ENCODE results near the gene GAPDHS. TPM values are rescaled to one million over a fixed set of nuclear protein-coding genes. Genes with fewer than 3 reads are reported as not detected.

Gene GAPDHS
- total RNA-seq, 1 donor from 2014 or later, result not detected

GRCh38 chr19:35556846-35557538 lies 23.7 kb downstream of the GAPDHS start:
- Histone ChIP-seq H3K9ac (ENCODE audit: low read length) (no peak overlapping the region), H3K9me3 (ENCODE audit: insufficient read depth, low read depth, low read length) (no peaks in the 10 kb centered on the region), H3K4me1 (ENCODE audit: insufficient read depth, low read length) (peaks cover 2% of the 10 kb centered on the region), H3K4me2 (ENCODE audit: low read length) (peak overlapping the region; percentile 86), H3K79me2 (ENCODE audit: insufficient read depth, low read length) (no peaks in the 10 kb centered on the region), H3K27ac (ENCODE audit: low read depth, low read length) (no peak overlapping the region), H3K27me3 (ENCODE audit: insufficient read depth, low read length) (peaks cover 12% of the 10 kb centered on the region), H4K20me1 (ENCODE audit: insufficient read depth, low read length) (no peaks in the 10 kb centered on the region), H2AFZ (ENCODE audit: low read depth, low read length) (peak overlapping the region; percentile 63), H3K4me3 (ENCODE audit: insufficient read depth, low read depth, low read length) (no peak overlapping the region), H3K36me3 (ENCODE audit: insufficient read depth, low read length) (no peaks in the 10 kb centered on the region)
- H3K27ac Mint-ChIP-seq (ENCODE audit: unreplicated experiment), result no peak overlapping the region
- peaks cover 76% of the 10 kb centered on the region for H3K27me3 Mint-ChIP-seq (ENCODE audit: low read depth, unreplicated experiment)
- peak overlapping the region; percentile 10 for H3K4me3 Mint-ChIP-seq (ENCODE audit: unreplicated experiment)
- no peak for FAIRE-seq
- TF ChIP-seq, protein P1, sequence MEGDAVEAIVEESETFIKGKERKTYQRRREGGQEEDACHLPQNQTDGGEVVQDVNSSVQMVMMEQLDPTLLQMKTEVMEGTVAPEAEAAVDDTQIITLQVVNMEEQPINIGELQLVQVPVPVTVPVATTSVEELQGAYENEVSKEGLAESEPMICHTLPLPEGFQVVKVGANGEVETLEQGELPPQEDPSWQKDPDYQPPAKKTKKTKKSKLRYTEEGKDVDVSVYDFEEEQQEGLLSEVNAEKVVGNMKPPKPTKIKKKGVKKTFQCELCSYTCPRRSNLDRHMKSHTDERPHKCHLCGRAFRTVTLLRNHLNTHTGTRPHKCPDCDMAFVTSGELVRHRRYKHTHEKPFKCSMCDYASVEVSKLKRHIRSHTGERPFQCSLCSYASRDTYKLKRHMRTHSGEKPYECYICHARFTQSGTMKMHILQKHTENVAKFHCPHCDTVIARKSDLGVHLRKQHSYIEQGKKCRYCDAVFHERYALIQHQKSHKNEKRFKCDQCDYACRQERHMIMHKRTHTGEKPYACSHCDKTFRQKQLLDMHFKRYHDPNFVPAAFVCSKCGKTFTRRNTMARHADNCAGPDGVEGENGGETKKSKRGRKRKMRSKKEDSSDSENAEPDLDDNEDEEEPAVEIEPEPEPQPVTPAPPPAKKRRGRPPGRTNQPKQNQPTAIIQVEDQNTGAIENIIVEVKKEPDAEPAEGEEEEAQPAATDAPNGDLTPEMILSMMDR (IDR thresholded peaks at IDR 0.05; ENCODE audit: insufficient read depth, low read depth, low read length), result no peak
- no peak for TF ChIP-seq EZH2 (IDR thresholded peaks at IDR 0.05; ENCODE audit: insufficient read depth, low read length)
- no peaks in the 10 kb centered on the region for H3K9me3 Mint-ChIP-seq (ENCODE audit: unreplicated experiment)
- DNase-seq (ENCODE audit: low read depth), result no peak
- no peaks in the 10 kb centered on the region for H3K4me1 Mint-ChIP-seq (ENCODE audit: low read depth, unreplicated experiment)
- H3K36me3 Mint-ChIP-seq (ENCODE audit: low read depth, unreplicated experiment), result no peaks in the 10 kb centered on the region

DNA sequence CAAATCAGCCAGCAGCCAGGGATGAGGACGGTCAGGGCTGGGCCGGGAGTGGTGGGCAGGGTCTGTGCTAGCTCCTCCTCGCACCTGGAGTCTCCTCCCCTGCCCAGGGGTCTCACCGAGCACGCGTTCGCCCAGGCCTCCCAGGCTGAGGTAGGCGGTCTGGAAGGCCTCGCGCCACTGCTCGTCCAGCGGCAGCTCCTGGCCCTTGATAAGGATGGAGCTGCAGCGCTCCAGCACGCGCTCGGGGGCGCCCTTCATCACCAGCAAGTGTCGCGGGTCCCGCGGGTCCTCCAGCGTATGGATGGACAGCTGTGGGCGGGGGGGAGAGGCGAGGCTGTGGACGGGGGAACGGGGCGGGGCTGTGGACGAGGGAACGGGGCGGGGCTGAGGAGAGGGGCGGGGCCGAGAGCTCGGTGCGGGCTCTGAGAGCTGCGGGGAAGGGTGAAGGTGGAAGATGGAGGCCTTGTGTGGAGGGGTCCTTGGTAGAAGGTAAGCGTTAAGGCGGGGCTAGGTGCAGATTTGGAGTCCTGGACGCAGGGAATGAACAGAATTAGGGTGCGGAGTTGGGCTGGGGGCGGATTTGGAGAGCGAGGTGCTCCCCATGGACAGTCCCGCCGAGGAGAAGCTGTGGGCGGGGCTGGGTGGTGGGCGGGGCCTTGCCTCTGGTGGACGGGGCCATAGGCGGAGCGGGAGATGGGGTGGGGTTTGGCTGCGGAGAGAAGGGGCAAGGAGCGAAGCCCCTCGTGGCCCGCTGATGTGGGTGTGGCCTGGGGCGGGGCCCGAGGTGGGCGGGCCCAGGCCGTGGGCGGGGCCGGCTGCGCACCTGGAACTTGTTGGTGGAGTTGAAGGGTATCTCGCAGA lies 24.5 kb downstream of the GAPDHS start:
- Histone ChIP-seq H3K9ac (ENCODE audit: low read length) (no peak overlapping the region), H3K4me3 (ENCODE audit: insufficient read depth, low read depth, low read length) (peak overlapping the region; percentile 37), H3K9me3 (ENCODE audit: insufficient read depth, low read depth, low read length) (no peaks in the 10 kb centered on the region), H3K79me2 (ENCODE audit: insufficient read depth, low read length) (no peaks in the 10 kb centered on the region), H3K4me2 (ENCODE audit: low read length) (peak overlapping the region; percentile 86), H3K36me3 (ENCODE audit: insufficient read depth, low read length) (no peaks in the 10 kb centered on the region), H3K27me3 (ENCODE audit: insufficient read depth, low read length) (peaks cover 12% of the 10 kb centered on the region), H2AFZ (ENCODE audit: low read depth, low read length) (peak overlapping the region; percentile 77), H4K20me1 (ENCODE audit: insufficient read depth, low read length) (no peaks in the 10 kb centered on the region), H3K27ac (ENCODE audit: low read depth, low read length) (no peak overlapping the region), H3K4me1 (ENCODE audit: insufficient read depth, low read length) (peaks cover 2% of the 10 kb centered on the region)
- TF ChIP-seq, protein P1 (IDR thresholded peaks at IDR 0.05; ENCODE audit: insufficient read depth, low read depth, low read length), result no peak
- no peak for TF ChIP-seq EZH2 (IDR thresholded peaks at IDR 0.05; ENCODE audit: insufficient read depth, low read length)
- H3K9me3 Mint-ChIP-seq (ENCODE audit: unreplicated experiment), result no peaks in the 10 kb centered on the region
- peak overlapping the region; percentile 83 for H3K4me3 Mint-ChIP-seq (ENCODE audit: unreplicated experiment)
- no peaks in the 10 kb centered on the region for H3K36me3 Mint-ChIP-seq (ENCODE audit: low read depth, unreplicated experiment)
- H3K4me1 Mint-ChIP-seq (ENCODE audit: low read depth, unreplicated experiment), result no peaks in the 10 kb centered on the region
- H3K27ac Mint-ChIP-seq (ENCODE audit: unreplicated experiment), result no peak overlapping the region
- FAIRE-seq (no peak), DNase-seq (ENCODE audit: low read depth) (peak; percentile 25)
- peaks cover 76% of the 10 kb centered on the region for H3K27me3 Mint-ChIP-seq (ENCODE audit: low read depth, unreplicated experiment)

All from astrocyte (in vitro differentiated cells and primary cell).